Thyroid gland (tissue), 4 donors: ENCODE results near the gene CDH4.

Source experiments
- POLR2A ChIP-seq, 2 donors: fragments of 450-650 bp; IDR thresholded peaks; one replicate each; pipeline ENCODE4 v1.6.1; 2017; ENCODE audit warnings: antibody characterized with exemption in 2 of 2, mild to moderate bottlenecking in 2 of 2, moderate library complexity in 1 of 2
- TF ChIP-seq, protein P1 (sequence below), 6 experiments: fragments of 200-600 bp in 3 of 6; fragments of 450-650 bp in 3 of 6; sonication (generic) in 3 of 6; IDR thresholded peaks; one replicate each; pipeline ENCODE4 v1.5.1; 2016 to 2019; ENCODE audit warnings: antibody characterized with exemption in 6 of 6, mild to moderate bottlenecking in 2 of 6, inconsistent platforms in 1 of 6, moderate library complexity in 1 of 6

DNA sequence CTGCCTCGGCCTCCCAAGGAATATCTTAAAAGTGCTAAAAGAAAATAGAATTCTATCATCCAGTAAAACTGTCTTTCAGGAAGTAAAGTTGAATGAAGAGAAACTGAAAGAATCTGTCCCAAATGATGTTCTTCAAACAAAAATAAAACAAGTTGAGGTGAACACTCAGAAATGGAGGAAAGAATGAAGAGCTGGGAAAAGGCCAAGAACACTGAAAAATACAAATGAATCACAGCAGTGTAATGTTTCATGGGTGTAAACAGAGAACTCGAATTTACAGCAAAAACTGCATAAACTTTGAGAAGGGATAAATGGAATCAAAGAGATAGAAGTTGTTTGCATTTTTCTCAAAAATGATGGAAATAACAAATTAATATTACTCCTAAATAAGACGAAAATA is 496.3 kb downstream of the CDH4 start:
- TF ChIP-seq, protein P1, sequence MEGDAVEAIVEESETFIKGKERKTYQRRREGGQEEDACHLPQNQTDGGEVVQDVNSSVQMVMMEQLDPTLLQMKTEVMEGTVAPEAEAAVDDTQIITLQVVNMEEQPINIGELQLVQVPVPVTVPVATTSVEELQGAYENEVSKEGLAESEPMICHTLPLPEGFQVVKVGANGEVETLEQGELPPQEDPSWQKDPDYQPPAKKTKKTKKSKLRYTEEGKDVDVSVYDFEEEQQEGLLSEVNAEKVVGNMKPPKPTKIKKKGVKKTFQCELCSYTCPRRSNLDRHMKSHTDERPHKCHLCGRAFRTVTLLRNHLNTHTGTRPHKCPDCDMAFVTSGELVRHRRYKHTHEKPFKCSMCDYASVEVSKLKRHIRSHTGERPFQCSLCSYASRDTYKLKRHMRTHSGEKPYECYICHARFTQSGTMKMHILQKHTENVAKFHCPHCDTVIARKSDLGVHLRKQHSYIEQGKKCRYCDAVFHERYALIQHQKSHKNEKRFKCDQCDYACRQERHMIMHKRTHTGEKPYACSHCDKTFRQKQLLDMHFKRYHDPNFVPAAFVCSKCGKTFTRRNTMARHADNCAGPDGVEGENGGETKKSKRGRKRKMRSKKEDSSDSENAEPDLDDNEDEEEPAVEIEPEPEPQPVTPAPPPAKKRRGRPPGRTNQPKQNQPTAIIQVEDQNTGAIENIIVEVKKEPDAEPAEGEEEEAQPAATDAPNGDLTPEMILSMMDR (IDR thresholded peaks at IDR 0.05) = no peak
- no peak for TF ChIP-seq POLR2A (IDR thresholded peaks at IDR 0.05)
